ENCODE measurements around the gene ANKRD27.
"Not testable (repeated sequence)": the region's sequence is repeated elsewhere in the genome, so short reads cannot be mapped to it uniquely, and the experiment has no call there.

The ANKRD27 gene

DNA sequence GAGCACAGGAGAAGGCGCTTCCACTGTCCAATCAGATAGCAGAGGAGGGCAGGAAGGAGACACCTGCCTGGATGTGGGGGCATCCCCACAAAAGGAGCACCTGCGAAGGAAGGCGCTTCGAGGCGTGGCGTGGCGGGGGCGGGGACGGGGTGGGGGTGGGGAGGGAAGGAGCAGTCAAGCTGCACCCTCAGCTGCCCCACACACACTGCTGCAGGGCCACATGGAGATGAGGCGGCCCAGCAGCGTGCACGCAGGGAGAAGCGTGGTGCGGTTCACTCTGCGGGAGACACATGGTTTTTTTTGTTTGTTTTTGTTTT is 21.4 kb downstream of the ANKRD27 start:
- no peak for DNase-seq (ENCODE audit: low read depth, low spot score)

DNA sequence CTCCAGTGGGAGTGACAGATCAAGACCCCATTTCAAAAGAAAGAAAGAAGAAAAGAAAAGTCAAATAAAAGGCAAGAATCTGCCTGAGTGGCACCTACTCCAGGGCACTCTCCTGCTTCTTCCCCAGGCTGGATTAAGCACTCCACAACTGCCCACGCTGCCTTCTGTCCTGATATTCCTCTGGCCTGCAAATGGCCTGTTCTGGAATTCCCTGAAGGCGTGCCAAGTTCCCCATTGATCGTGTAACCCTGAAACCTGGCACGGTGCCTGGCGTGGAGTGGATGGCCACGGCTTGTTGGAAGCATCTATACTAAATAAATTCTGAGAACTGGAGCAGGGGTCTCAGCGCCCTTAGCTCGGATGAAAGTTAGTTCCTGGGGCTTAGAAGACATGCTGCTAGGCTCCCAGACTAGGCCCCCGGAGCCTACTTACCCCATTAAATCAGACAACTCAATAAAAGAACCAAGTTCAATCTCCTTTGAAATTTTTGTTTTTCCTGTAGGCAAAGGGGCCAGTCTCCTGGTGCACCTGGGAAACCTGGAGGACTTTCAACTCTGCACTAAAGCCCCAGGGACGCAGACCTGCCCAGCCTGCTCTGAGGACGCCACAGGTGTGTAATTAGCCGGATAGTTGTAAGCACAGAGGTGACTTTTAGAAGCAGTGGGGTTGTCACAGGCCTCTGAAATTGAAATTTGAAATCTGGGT is 21.9 kb downstream of the ANKRD27 start:
- DNase-seq (ENCODE audit: low read depth, low spot score): no peak

DNA sequence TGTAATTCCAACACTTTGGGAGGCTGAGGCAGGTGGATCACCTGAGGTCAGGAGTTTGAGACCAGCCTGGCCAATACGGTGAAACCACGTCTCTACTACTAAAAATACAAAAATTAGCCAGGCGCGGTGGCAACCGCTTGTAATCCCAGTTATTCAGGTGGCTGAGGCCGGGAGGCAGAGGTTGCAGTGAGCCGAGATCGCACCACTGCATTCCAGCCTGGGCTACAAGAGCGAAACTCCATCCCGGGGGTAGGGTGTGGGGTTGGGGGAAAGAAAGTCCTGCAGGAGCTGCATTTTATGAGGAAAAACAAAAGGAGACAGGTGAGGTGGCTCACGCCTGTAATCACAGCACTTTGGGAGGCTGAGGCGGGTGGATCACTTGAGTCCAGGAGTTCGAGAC is 22.6 kb downstream of the ANKRD27 start:
- not testable (repeated sequence) for DNase-seq (ENCODE audit: low read depth, low spot score)

DNA sequence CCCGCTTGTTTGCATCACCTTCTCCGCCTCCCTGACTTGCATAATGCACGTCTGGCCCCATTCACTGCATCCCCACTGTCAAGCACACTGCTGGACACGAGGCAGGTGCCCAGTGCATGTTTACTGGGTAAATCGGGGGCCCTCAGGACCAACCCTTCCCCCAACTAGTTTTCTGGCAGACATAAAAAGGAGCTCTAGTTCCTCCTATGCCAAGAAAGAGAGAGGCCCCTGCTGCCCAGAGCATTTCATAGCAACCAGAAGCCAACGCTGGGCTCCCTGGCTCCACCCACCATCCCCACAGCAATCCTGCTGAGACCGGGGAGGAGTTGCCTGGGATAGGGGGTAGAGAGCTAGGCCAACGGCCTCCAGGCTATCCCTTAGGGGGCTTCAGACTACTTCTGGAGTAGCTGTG is 23.2 kb downstream of the ANKRD27 start:
- DNase-seq (ENCODE audit: low read depth, low spot score): no peak

DNA sequence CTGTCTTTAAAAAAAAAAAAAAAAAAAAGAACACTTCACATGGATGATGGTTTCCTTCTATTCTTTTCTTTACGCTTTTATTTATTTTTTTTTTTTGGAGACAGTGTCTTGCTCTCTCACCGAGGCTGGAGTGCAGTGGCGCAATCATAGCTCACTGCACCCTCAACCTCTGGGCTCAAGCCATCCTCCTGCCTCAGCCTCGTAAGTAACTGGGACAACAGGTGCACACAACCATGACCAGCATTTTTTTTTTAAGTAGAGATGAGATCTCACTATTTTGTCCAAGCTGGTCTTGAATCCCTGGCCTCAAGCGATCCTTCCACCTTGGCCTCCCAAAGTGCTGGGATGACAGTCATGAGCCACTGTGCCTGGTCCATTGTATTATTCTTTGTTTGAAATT is 24.3 kb downstream of the ANKRD27 start:
- no peak for DNase-seq (ENCODE audit: low read depth, low spot score)

DNA sequence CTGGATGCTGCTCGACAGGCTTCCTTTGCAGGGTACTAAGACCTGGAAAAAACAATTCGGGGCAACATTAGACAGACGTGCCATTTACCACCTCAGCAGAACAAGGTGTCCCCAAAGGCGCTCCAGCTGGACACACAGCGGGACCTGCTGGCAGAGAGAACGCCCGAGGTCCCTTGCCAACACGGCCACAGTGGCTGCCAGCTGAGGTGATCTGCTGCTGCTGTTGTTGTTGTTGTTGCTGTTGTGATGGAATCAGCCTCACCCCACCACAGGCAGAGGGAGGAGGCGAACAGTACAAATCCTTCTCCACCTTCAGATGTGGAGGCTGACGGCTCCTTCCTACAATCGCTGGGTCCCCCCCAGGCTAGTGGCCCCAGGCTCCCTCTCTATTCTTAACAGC is 25.2 kb downstream of the ANKRD27 start:
- no peak for DNase-seq (ENCODE audit: low read depth, low spot score)

DNA sequence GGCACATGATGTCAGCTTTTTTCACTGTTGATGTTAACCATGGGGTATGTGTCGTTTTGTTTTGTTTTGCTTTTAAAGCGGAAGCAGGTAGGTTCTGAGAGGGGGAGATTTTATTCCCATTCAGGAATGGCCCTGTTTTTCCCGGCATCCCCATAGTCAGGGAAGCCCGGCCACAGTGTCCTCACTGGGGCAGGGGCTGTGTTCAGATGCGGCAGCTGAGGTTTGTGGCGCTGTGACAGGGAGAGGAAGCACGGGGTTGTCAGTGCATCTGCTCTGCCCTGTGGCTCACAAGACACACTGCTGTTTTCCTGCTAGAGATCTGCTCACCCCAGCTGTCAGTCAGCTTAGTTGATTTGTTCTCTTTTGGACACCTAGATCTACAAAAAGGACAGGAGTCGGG is 27.6 kb downstream of the ANKRD27 start:
- DNase-seq (ENCODE audit: low read depth, low spot score): no peak

DNA sequence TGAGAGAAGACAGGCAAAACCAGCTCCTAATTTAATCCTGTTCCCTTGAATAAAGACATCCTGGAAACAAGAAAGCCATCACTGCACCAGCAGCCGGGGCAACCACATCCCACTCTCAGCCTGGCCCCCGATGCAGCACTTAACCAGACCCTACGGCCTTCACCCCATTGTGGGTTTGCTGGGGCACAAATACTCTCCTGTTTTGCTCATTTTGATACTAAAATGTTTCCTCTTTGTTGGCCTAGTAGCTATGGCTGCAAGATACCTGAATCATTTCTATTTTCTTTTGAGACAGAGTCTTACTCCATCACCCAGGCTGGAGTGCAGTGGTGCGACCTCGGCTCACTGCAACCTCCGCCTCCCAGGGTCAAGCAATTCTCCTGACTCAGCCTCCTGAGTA is 28.4 kb downstream of the ANKRD27 start:
- no peak for DNase-seq (ENCODE audit: low read depth, low spot score)

DNA sequence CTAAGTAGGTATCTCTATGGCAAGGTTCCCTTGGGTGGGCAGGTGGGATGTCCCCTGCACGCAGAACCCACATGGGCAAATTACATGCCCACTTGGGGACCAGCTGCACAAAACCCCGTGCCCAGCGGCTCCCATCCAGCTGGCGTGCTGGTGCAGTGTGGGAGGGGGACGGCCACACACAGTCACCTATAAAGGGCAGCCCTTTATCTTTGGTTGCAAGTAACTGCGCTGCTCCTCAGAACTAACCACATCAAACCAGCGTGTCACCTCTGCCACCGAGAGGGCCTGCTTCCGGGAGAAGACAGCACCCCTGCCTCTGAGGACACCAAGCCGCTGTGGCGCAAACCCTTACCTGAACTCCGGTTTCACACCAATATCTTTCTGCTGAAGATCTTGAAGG is 32.2 kb downstream of the ANKRD27 start:
- no peak for DNase-seq (ENCODE audit: low read depth, low spot score)

DNA sequence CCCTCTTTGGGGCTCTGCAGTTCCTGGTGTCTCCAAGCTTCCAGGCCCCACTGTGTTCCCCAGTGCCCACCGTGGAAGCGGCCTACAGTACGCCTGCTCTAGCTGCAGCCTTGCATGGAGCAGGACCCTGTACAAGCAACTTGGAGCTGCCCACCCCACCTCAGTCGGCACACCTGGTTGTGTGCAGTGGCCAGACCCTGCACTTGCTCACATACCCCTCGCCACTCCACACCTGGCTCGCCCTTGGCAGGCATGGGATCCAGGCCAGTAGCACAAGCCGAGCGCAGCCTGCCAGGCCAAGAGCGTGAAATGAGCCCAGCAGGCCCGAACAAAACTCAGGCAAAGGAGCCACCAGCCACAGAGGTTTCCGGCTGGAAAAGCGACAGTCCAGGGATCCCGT is 36.4 kb downstream of the ANKRD27 start:
- no peak for DNase-seq (ENCODE audit: low read depth, low spot score)

DNA sequence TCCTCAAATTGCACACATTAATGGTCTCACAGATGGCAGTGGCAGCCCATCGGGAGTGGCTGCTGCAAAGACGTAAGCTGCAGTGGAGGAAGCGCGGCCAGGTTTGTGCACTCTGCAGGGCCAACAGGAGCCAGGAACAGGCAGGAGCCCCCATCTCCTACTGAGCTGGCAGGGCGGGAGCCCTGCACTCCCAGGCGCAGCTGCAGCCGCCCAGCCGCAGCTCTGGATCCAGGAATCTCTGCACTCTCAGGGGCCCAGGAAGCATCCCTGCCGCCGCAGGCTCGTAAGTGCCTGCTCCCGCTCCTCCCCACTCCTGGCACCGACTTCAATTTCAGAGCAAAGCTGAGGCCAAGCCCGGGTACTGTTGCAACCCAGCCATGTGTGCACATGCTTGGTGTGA is 37.5 kb downstream of the ANKRD27 start:
- no peak for DNase-seq (ENCODE audit: low read depth, low spot score)

DNA sequence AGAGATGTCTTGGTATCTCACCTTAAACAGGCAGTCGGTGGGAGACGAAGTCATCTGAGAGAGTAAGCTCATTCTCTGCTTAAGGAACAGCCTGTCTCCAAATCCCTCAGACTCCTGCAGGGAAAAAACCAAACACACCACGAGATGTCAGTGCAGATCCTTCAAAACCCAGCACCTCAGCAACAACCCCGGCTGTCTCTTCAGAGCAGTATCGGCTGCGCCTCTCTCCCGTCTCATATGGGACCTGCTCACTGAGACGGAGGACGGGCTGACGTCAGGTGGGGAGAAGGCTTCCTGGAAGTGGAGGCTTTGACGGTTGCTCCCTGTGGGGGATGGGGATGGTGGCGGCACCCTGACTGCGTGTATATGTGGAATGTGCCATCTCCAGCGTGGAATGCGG is 43.6 kb downstream of the ANKRD27 start:
- no peak for DNase-seq (ENCODE audit: low read depth, low spot score)

DNA sequence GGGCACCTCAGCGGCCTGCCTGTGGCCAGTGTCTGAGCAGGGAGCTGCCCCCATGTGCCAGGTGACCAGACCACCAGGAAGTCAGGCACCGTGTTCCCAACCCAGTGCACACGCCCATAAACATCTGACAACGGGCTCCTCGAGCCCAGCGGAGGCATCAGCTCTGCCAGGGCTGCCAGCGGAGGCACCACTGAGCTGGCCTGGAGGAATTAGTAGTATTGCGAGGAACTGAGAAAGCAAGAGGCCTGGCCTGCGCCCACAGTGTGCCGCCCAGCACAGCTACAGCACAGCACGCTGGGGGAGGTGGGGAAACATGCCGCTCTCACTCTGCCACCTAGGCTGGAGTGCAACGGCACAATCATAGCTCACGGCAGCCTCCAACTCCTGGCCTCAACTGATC is 44.6 kb downstream of the ANKRD27 start:
- DNase-seq (ENCODE audit: low read depth, low spot score): no peak

DNA sequence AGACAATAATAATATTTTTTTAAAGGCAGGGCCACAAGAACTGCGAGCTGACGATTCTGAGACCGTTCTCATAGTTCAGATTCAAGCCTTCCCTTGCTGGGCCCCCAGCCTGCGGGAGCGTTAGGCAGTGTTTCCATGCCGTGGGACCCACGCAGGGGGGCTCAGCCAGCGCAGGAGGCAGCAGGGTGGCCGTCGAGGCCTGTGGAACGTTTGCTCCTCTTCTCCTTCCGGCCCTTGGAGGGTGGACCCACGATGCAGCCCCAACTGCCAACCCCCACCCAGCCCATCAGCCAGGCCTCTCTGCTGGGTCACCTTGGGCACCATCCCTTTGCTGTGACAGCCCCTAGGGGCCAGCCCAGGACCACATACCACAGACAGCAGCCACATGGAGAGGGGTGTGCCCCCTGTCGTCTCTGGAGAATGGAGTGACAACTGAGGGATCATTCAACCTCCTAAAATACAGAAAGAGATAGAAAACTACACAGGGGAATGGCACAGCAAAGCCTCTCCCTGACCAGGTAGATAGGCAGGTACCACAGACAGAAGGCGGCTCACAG is 47.2 kb downstream of the ANKRD27 start:
- no peak for DNase-seq (ENCODE audit: low read depth, low spot score)

DNA sequence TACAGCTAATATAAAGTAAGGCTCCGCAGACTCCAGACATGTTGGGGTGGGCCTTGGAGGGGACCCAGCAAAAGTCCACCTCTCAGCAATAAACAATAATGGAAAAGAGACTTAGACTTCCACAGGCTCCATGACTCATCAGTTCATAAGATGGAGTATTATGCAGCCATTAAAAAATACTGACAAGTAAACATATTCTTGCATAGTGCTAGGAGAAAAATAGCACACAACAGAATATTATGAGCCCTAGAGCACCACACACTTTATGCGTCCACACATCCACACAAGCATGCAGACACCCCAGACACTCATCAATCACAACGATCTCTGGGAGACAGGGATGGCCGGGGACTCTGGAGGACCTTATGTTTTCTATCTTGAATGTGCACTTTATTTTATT is 48.0 kb downstream of the ANKRD27 start:
- DNase-seq (ENCODE audit: low read depth, low spot score): no peak

DNA sequence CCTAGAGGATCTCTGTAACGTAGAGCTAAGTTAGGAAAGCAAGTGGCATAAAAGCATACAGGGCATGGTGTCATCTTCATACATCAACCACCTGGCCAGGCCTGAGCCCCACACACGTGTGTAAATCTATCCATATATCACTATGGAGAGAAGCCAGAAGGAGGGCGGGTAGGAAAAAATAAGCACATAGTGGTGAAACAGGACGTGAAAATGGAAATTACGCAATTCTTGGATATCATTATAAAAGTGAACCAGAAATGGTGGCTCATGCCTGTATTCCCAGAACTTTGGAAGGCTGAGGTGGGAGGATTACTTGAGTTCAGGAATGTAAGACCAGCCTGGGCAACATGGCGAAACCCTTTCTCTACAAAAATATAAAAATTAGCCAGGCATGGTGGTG is 50.6 kb downstream of the ANKRD27 start:
- DNase-seq (ENCODE audit: low read depth, low spot score): no peak

DNA sequence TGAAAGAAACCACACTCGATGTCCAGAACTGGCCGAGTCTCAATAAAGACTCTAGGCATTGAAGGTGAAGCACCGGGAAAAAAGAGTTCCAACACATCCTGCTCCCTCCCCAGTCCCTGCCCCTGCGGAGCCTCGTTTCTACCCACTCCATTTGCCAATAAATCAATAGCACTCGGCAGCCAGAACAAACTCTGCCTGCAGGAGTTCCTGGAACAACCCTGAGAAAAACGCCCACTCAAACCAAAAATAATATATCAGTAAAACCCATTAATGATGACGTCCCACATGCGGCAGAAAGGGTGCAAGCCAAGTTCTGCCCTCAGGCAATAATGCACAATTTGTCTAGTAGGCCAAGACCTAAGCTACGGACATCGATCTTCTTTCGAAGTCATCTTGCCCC is 53.0 kb downstream of the ANKRD27 start:
- DNase-seq (ENCODE audit: low read depth, low spot score): no peak

DNA sequence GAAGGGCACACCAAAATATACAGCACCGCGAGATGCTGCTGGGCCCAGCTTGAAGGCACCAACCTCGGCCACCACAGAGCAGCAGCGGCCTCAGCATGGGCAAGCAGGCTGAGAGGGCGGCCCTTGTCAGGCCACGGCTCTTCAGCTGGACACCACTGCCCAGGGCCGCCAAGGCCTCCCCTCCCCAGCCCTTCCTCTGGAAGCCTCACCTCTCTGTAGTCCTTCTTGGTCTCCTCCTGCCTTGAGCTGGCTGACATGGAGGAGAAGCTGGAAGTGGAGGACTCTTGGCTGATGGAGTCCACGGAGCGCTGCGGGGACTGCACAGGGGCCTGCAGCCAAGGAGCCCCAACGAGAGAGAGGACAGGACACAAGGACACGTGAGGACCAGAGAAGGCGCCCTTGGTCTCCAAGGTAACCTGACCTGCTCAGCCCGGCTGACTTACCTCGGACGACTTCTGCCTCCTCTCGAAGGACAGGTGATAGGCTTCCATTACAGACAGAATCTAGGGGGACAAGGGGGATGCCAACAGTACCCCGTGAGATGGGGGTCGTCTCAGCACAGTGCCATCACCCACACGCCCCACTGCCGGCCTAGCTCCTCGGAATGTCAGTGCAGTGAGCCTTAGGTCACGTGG is 55.8 kb downstream of the ANKRD27 start:
- DNase-seq (ENCODE audit: low read depth, low spot score): no peak

DNA sequence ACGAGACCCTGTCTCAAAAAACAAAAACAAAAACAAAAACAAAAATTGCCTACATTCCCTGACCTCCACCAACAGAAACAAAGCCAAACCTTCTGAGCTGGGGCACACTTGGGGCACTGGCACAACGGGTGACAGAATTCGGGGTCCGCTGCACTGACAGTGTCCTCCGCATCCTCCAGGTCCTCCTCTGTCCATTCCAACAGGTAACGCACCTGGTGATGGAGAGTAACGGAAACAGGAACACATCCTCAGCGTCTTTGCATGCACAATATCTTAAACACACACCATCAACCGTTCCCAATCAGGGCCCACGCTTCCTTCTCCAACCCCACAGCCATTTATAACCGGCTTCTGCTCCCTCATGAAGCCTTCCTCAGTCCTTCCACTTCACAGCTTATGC is 59.4 kb downstream of the ANKRD27 start:
- no peak for DNase-seq (ENCODE audit: low read depth, low spot score)

DNA sequence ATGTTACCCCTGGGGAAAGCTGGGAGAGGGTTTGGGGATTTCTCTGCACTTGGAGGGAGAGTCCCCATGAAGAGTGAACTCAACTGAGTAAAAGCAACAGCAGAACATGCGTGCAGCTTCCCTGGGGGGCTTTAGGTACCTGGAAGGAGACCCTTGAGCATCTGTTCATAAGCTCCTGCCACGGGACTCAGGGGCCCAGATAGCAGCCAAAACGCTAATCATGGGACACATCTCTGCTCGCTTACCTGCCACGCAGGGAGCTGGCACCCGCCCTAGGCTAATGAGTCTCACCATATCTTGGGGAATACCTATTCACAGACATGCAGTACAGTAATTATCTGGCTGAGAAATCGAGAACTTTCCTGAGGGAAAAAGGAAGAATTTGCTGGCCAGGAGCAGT is 60.1 kb downstream of the ANKRD27 start:
- DNase-seq (ENCODE audit: low read depth, low spot score): no peak

DNA sequence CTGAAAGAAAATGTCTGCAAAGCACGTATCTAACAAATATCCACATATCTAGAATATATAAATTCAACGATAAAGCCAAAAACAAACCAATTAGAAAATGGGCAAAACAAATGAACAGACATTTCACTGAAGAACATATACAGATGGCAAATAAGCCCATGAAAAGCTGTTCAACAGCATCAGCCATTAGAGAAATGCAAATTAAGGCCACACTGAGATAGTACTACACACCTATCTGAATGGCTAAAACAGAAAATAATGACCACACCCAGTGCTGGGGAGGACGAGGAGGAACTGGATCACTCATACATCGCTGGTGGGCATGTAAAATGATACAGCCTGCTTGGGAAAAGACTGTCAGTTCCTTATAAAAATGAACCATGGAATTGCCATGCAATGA is 62.0 kb downstream of the ANKRD27 start:
- no peak for DNase-seq (ENCODE audit: low read depth, low spot score)

DNA sequence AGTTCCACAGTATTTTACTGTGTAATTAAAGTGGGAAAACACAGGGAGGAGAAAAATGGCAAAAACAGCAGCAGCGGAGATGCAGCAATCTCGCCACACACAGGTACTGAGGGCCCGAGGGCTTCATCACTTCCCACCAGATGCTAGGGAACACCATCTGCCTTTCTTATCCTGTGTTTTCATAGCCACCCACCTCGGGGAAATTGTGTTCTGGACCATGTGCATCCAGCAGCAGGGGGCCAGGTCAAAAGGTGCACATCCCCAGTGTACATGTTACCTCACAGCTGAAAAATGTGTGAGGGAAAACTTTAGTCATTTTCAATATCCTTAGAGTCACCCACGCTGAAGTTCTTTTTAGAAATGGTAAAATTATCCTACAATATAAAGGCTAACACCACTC is 63.8 kb downstream of the ANKRD27 start:
- DNase-seq (ENCODE audit: low read depth, low spot score): no peak

DNA sequence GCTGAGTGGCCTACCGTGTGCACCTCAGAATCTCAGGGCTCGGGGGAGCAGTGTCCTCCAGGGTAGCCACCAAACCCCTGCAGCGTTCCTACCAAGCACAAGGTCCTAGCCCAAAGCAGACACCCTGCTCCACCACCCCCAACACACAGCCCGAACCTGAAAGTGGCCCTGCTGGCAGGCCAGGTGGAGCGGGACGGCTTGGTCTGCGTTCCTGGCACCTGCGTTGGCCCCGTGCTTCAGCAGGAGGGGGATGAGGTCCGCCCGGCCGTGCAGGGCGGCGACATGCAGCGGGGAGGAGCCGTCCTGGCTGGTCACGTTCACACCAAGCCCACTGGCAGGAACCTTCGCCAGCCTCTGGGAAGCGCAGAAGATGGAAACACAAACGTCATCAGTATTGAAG is 67.5 kb downstream of the ANKRD27 start:
- no peak for DNase-seq (ENCODE audit: low read depth, low spot score)

DNA sequence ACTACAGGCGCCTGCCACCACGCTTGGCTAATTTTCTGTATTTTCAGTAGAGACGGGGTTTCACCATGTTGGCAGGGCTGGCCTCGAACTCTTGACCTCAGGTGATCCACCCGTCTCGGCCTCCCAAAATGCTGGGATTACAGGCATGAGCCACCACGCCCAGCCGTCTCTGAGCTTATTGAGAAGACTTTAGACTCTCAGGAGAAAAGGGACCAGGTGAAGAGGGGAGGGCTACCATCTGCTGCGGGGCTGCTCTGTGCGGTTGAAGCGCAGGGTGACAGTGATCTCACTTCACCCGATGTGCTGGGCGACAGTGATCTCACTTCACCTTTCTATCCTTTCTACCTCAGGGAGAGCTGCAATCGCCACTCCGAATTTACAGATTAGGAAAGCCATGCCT is 68.7 kb downstream of the ANKRD27 start:
- no peak for DNase-seq (ENCODE audit: low read depth, low spot score)
